DOHH2 (cell line): ENCODE results near the gene SLC16A10.

Experiments
- H3F3A ChIP-seq: fragments of 200-600 bp; sonication (generic), shearing (Covaris generic); 2 replicates; pipeline ENCODE4 v1.6.0; 2016; ENCODE audit warnings: antibody characterized with exemption, mild to moderate bottlenecking; ENCODE audit not compliant: control insufficient read depth, insufficient read depth
- H3K27ac ChIP-seq: fragments of 200-600 bp; sonication (generic); 2 replicates; pipeline ENCODE4 v1.5.1; 2014; ENCODE audit warnings: low read depth, mild to moderate bottlenecking, low read length, moderate library complexity
- H3K27me3 ChIP-seq: fragments of 200-600 bp; sonication (generic); 2 replicates; pipeline ENCODE4 v1.6.1; 2014; ENCODE audit warnings: mild to moderate bottlenecking, low read length, mixed read lengths; ENCODE audit not compliant: control insufficient read depth
- H3K36me3 ChIP-seq: fragments of 200-600 bp; sonication (generic); 2 replicates; pipeline ENCODE4 v1.6.1; 2014; ENCODE audit warnings: mild to moderate bottlenecking, low read length, moderate library complexity, mixed read lengths; ENCODE audit not compliant: control insufficient read depth
- H3K4me1 ChIP-seq: fragments of 200-600 bp; sonication (generic); 2 replicates; pipeline ENCODE4 v1.6.1; 2014; ENCODE audit warnings: mild to moderate bottlenecking, low read length, mixed read lengths; ENCODE audit not compliant: control insufficient read depth
- H3K4me2 ChIP-seq: fragments of 200-600 bp; sonication (generic); 2 replicates; pipeline ENCODE4 v1.6.0; 2014; ENCODE audit warnings: mild to moderate bottlenecking, low read length, moderate library complexity
- H3K4me3 ChIP-seq: fragments of 200-600 bp; sonication (generic); 2 replicates; pipeline ENCODE4 v1.5.1; 2014; ENCODE audit warnings: mild to moderate bottlenecking, low read length, mixed read lengths
- H3K79me2 ChIP-seq: fragments of 200-600 bp; sonication (generic); 2 replicates; pipeline ENCODE4 v1.6.1; 2014; ENCODE audit warnings: mild to moderate bottlenecking, low read length, mixed read lengths; ENCODE audit not compliant: control insufficient read depth
- H3K9me2 ChIP-seq: fragments of 200-600 bp; sonication (generic); replicated peaks from 2 replicates; pipeline ENCODE4 v1.6.1; 2014; ENCODE audit warnings: mild to moderate bottlenecking, low read length, mixed read lengths; ENCODE audit not compliant: control insufficient read depth
- H3K9me3 ChIP-seq: fragments of 200-600 bp; sonication (generic); 2 replicates; pipeline ENCODE4 v1.6.1; 2014; ENCODE audit warnings: antibody characterized with exemption, low read length, mixed read lengths; ENCODE audit not compliant: control insufficient read depth, insufficient read depth
- H4K20me1 ChIP-seq: fragments of 200-600 bp; sonication (generic); 2 replicates; pipeline ENCODE4 v1.6.0; 2014; ENCODE audit warnings: low read depth, mild to moderate bottlenecking, antibody characterized with exemption, low read length, moderate library complexity; ENCODE audit not compliant: control insufficient read depth, insufficient read depth
- EZH2phosphoT487 ChIP-seq: fragments of 200-600 bp; sonication (generic); IDR thresholded peaks from 2 replicates; pipeline ENCODE4 v1.6.1; 2017; ENCODE audit warnings: borderline replicate concordance, mild to moderate bottlenecking, antibody characterized with exemption, low read length, moderate library complexity, mixed read lengths
- TF ChIP-seq, protein P1 (sequence below): fragments of 200-600 bp; sonication (generic); IDR thresholded peaks from one replicate; pipeline ENCODE4 v1.5.1; 2014; ENCODE audit warnings: antibody characterized with exemption, mild to moderate bottlenecking, low read depth, low read length; ENCODE audit not compliant: poor library complexity, severe bottlenecking

Gene SLC16A10

DNA sequence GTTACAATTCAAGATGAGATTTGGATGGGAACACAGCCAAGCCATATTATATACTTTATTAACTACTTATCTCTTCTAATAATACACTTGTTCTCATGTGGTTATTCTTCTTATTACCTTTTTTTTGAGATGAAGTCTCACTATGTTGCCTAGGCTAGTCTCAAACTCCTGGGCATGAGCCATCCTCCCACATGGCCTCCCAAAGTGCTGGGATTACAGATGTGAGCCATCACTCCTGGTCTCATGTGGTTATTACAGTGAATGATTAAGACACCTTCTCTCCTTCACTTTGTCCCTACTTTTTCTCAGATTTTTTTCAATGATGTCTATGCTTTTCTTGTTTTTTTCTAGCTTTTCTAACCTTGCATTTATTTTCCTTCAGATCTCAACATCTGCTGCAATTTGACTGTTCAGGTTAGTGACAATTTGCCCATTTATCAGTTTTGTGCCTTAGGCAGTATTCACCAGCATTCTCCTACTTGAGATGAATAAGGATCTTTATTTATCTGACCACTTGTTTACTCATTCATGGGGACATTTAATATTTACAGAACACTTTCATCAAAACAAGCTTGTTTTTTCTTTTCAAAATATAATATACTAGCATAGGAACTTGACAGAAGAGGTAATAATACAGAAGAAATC is 105.7 kb downstream of the SLC16A10 start:
- Histone ChIP-seq H3F3A (no peaks in the 10 kb centered on the region), H3K27me3 (no peaks in the 10 kb centered on the region), H3K27ac (no peak overlapping the region), H3K9me3 (no peaks in the 10 kb centered on the region; the same call in 1 of the 2 replicates), H3K79me2 (no peaks in the 10 kb centered on the region), H3K4me1 (no peaks in the 10 kb centered on the region), H4K20me1 (no peaks in the 10 kb centered on the region), H3K36me3 (no peaks in the 10 kb centered on the region), H3K4me2 (no peak overlapping the region), H3K9me2 (no peaks in the 10 kb centered on the region), H3K4me3 (no peak overlapping the region)
- no peak for TF ChIP-seq EZH2phosphoT487
- TF ChIP-seq, protein P1, sequence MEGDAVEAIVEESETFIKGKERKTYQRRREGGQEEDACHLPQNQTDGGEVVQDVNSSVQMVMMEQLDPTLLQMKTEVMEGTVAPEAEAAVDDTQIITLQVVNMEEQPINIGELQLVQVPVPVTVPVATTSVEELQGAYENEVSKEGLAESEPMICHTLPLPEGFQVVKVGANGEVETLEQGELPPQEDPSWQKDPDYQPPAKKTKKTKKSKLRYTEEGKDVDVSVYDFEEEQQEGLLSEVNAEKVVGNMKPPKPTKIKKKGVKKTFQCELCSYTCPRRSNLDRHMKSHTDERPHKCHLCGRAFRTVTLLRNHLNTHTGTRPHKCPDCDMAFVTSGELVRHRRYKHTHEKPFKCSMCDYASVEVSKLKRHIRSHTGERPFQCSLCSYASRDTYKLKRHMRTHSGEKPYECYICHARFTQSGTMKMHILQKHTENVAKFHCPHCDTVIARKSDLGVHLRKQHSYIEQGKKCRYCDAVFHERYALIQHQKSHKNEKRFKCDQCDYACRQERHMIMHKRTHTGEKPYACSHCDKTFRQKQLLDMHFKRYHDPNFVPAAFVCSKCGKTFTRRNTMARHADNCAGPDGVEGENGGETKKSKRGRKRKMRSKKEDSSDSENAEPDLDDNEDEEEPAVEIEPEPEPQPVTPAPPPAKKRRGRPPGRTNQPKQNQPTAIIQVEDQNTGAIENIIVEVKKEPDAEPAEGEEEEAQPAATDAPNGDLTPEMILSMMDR: no peak

DNA sequence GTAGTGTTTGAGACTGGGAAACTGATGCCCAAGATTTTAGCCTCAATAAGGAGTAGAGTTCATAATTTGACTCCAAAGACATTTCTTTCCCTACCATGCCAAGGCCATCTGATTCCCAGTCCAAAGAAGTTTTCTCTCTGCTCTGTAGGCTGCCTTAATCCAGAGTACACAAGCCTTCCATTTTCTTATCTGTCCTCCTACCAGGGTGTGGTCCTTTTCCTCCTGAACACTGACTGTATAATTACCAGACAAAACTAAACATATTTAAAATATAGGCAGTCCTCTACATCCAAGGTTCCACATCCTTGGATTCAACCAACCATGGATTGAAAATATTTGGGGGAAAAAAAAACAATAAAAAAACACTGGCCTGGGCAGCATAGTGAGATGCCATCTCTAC is 108.4 kb downstream of the SLC16A10 start:
- no peaks in the 10 kb centered on the region for H3K4me1 ChIP-seq

GRCh38 chr6:111198841-111199240 is 111.5 kb downstream of the SLC16A10 start:
- H3K9me2 ChIP-seq: no peaks in the 10 kb centered on the region
- no peak for TF ChIP-seq EZH2phosphoT487
- TF ChIP-seq, protein P1: no peak

More for the DNA sequence above, 108.4 kb downstream of the SLC16A10 start:
- no peaks in the 10 kb centered on the region for H3F3A ChIP-seq
- H3K36me3 ChIP-seq: no peaks in the 10 kb centered on the region
- no peaks in the 10 kb centered on the region; the same call in 1 of the 2 replicates for H3K9me3 ChIP-seq
- no peak overlapping the region for H3K27ac ChIP-seq
- H3K79me2 ChIP-seq: no peaks in the 10 kb centered on the region
- no peaks in the 10 kb centered on the region for H4K20me1 ChIP-seq
- no peak overlapping the region for H3K4me3 ChIP-seq
- no peaks in the 10 kb centered on the region for H3K9me2 ChIP-seq
- H3K4me2 ChIP-seq: no peak overlapping the region
- H3K27me3 ChIP-seq: no peaks in the 10 kb centered on the region
- no peak for TF ChIP-seq EZH2phosphoT487
- TF ChIP-seq, protein P1: no peak

More at GRCh38 chr6:111198841-111199240, 111.5 kb downstream of the SLC16A10 start:
- no peak overlapping the region for H3K4me3 ChIP-seq
- no peaks in the 10 kb centered on the region for H3K9me3 ChIP-seq
- H4K20me1 ChIP-seq: no peaks in the 10 kb centered on the region
- H3K27ac ChIP-seq: no peak overlapping the region
- no peaks in the 10 kb centered on the region for H3K27me3 ChIP-seq
- H3K79me2 ChIP-seq: no peaks in the 10 kb centered on the region
- no peaks in the 10 kb centered on the region for H3K4me1 ChIP-seq
- no peaks in the 10 kb centered on the region for H3F3A ChIP-seq
- no peak overlapping the region for H3K4me2 ChIP-seq
- H3K36me3 ChIP-seq: no peaks in the 10 kb centered on the region
